ENCODE data around the gene BLOC1S5. TPM values are rescaled to one million over a fixed set of nuclear protein-coding genes. Genes with fewer than 3 reads are reported as not detected.

BLOC1S5 gene
- total and polyA plus RNA-seq, 2 of the 13 experiments (the other 11 are each of a cell fraction or from before 2014, with no cell fraction given): 10.5 to 41.5 TPM

- TF ChIP-seq ZBTB43 (CRISPR knock-in tag; conservative IDR thresholded peaks at IDR 0.05): peak; percentile 82
- TF ChIP-seq ZNF670 (CRISPR knock-in tag; IDR thresholded peaks at IDR 0.05; ENCODE audit: borderline replicate concordance): peak; percentile 66; the same call in 1 of the 2 replicates
- TF ChIP-seq MYNN (CRISPR knock-in tag; IDR thresholded peaks at IDR 0.05; ENCODE audit: low read depth): peak; percentile 62; the same call in 1 of the 2 replicates
- peak; percentile 69; the same call in 1 of the 2 replicates for TF ChIP-seq SNAPC2 (CRISPR knock-in tag; IDR thresholded peaks at IDR 0.05)
- TF ChIP-seq KDM6A (CRISPR knock-in tag; IDR thresholded peaks at IDR 0.05; ENCODE audit: low read depth): peak; percentile 80; the same call in 1 of the 2 replicates
- no peak for TF ChIP-seq ZNF234 (CRISPR knock-in tag; conservative IDR thresholded peaks at IDR 0.05)
- peak; percentile 70; the same call in 1 of the 2 replicates for TF ChIP-seq ZNF709 (CRISPR knock-in tag; IDR thresholded peaks at IDR 0.05)
- peak; percentile 61; the same call in 1 of the 2 replicates for TF ChIP-seq ZNF563 (CRISPR knock-in tag; IDR thresholded peaks at IDR 0.05)
- no peak for TF ChIP-seq GLMP (CRISPR knock-in tag; IDR thresholded peaks at IDR 0.05; ENCODE audit: borderline replicate concordance)
- TF ChIP-seq EP300 (IDR thresholded peaks at IDR 0.05; ENCODE audit: low read depth in 2 of 2, low read length in 2 of 2): peak; percentile 22 to 94; a peak in 3 of 4 replicates
- peak; percentile 91; the same call in 1 of the 2 replicates for TF ChIP-seq EP300 (CRISPR knock-in tag; IDR thresholded peaks at IDR 0.05; ENCODE audit: borderline replicate concordance)
- TF ChIP-seq ZNF678 (CRISPR knock-in tag; IDR thresholded peaks at IDR 0.05): no peak
- TF ChIP-seq ZNF597 (CRISPR knock-in tag; IDR thresholded peaks at IDR 0.05): no peak
- peak; percentile 91; the same call in 1 of the 2 replicates for TF ChIP-seq ZNF782 (CRISPR knock-in tag; IDR thresholded peaks at IDR 0.05; ENCODE audit: borderline replicate concordance)
- TF ChIP-seq TEAD3 (CRISPR knock-in tag; optimal IDR thresholded peaks at IDR 0.05; ENCODE audit: borderline replicate concordance): peak; percentile 84
- peak; percentile 86 for TF ChIP-seq ZNF451 (CRISPR knock-in tag; IDR thresholded peaks at IDR 0.05)
- peak; percentile 98 for TF ChIP-seq ARID5B (CRISPR knock-in tag; IDR thresholded peaks at IDR 0.05)
- TF ChIP-seq SRSF9 (IDR thresholded peaks at IDR 0.05; ENCODE audit: borderline replicate concordance, insufficient read depth, low read depth, low read length, poor library complexity, severe bottlenecking): no peak
- TF ChIP-seq ZNF607 (CRISPR knock-in tag; IDR thresholded peaks at IDR 0.05; ENCODE audit: borderline replicate concordance): 0 out of 2 replicates have a peak, but pooled peaks have one; percentile 83
- TF ChIP-seq DNMT3B (CRISPR knock-in tag; conservative IDR thresholded peaks at IDR 0.05): peak; percentile 96
These were observed 89.0 kb downstream of the BLOC1S5 start (continued) for GRCh38 chr6:7974938-7975763.
